PFSK-1 (cell line): Measurements from ENCODE around the gene TNFSF11.

ENCODE experiments used
- FOXP2 ChIP-seq: optimal IDR thresholded peaks from 2 replicates; pipeline ENCODE3; 2011; ENCODE audit warnings: borderline replicate concordance, control low read depth, inconsistent platforms; ENCODE audit not compliant: insufficient read depth; ENCODE audit errors: extremely low read length, extremely low read depth
- POLR2AphosphoS5 ChIP-seq: IDR thresholded peaks from 2 replicates; pipeline ENCODE4 v1.6.1; 2012; ENCODE audit warnings: low read depth, mild to moderate bottlenecking, control low read depth, low read length, moderate library complexity
- REST ChIP-seq, 2 experiments: IDR thresholded peaks; 2 replicates each; pipeline versions ENCODE4 v1.6.1 to v1.8.0; 2011 to 2012; ENCODE audit warnings: low read depth in 2 of 2, low read length in 2 of 2, control low read depth in 1 of 2, inconsistent platforms in 1 of 2, mild to moderate bottlenecking in 1 of 2, moderate library complexity in 1 of 2; ENCODE audit not compliant: insufficient read depth in 1 of 2
- SIN3A ChIP-seq: IDR thresholded peaks from 2 replicates; pipeline ENCODE4 v1.6.1; 2012; ENCODE audit warnings: mild to moderate bottlenecking, low read length, moderate library complexity, borderline replicate concordance; ENCODE audit not compliant: insufficient read depth
- TAF1 ChIP-seq: IDR thresholded peaks from 2 replicates; pipeline ENCODE4 v1.6.1; 2012; ENCODE audit warnings: low read length, control low read depth, borderline replicate concordance; ENCODE audit not compliant: insufficient read depth

TNFSF11 gene

GRCh38 chr13:42544246-42544926 is 29.6 kb upstream of the TNFSF11 start:
- TF ChIP-seq TAF1 (no peak), REST (IDR thresholded peaks at IDR 0.05; ENCODE audit: insufficient read depth in 1 of 2, low read depth in 2 of 2, low read length in 2 of 2) (no peak), FOXP2 (no peak), SIN3A (no peak), POLR2AphosphoS5 (no peak)

- TF ChIP-seq SIN3A (no peak), REST (IDR thresholded peaks at IDR 0.05; ENCODE audit: insufficient read depth in 1 of 2, low read depth in 2 of 2, low read length in 2 of 2) (no peak), TAF1 (no peak), POLR2AphosphoS5 (no peak), FOXP2 (no peak)
Measured at GRCh38 chr13:42545842-42546241, 28.1 kb upstream of the TNFSF11 start.

- TF ChIP-seq FOXP2 (no peak), POLR2AphosphoS5 (no peak), REST (IDR thresholded peaks at IDR 0.05; ENCODE audit: insufficient read depth in 1 of 2, low read depth in 2 of 2, low read length in 2 of 2) (no peak), SIN3A (no peak)
Measured at GRCh38 chr13:42547612-42548011, 26.3 kb upstream of the TNFSF11 start.

- no peak for TF ChIP-seq FOXP2
- no peak for TF ChIP-seq TAF1
- TF ChIP-seq SIN3A: no peak
- TF ChIP-seq POLR2AphosphoS5: no peak
- TF ChIP-seq REST (IDR thresholded peaks at IDR 0.05; ENCODE audit: insufficient read depth in 1 of 2, low read depth in 2 of 2, low read length in 2 of 2): no peak
Measured at GRCh38 chr13:42548731-42549551, 25.0 kb upstream of the TNFSF11 start.
